Stimulated activated CD8-positive, alpha-beta memory T cell treated with anti-CD3 and anti-CD28 coated beads, Interleukin-7, amount 100 ng/mL, for 4 hours (primary cell): ENCODE measurements around the gene FREM1.

Source experiments
- DNase-seq, 2 donors: peaks; one replicate each; pipeline ENCODE4 v3.0.0-alpha.2; 2020; ENCODE audit warnings: low read depth in 2 of 2

Gene FREM1

GRCh38 chr9:14813336-14814248, 96.6 kb downstream of the FREM1 start:
- DNase-seq: no peak

- no peak for DNase-seq
These were observed 97.4 kb downstream of the FREM1 start for GRCh38 chr9:14812806-14813205.

GRCh38 chr9:14811844-14812243, 98.4 kb downstream of the FREM1 start:
- DNase-seq: no peak

- no peak for DNase-seq
These were observed 103.2 kb downstream of the FREM1 start for GRCh38 chr9:14806941-14807520.

DNA sequence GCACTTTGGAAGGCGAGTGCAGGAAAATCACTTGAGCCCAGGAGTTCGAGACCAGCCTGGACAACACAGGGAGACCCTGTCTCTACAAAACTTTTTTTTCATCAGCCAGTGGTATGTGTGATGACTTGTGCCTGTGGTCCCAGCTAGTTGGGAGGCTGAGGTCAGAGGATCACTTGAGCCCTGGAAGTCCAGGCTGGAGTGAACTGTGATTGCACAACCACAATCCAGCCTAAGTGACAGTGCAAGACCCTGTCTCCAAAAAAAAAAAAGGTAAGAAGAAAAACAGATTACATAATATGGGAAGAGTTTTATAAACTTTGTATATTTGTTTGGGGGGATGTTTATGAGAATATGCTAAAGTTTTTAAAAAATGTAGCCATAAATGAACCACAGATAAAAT, 111.2 kb downstream of the FREM1 start:
- no peak for DNase-seq

- no peak for DNase-seq
These were observed 112.8 kb downstream of the FREM1 start for GRCh38 chr9:14797435-14797834.

DNA sequence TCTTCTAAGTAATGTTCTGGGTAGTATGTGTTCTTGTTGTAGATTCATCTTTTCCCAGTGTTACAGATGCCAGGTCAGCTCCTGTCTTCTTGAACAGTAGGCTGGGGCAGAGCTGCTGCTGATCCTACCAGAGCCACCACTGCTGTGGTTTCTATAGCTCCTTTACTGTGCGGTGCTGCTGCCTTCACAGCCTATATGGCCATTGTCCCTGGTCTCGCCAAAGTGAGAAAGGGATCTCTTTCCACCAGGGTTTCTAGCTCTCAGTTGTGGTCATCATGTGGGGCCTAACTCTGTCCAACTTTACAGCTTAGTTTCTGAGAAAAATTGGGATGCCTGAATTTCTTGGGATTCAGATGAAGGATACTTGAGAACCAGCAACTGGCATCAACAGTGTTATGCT, 116.8 kb downstream of the FREM1 start:
- no peak for DNase-seq

GRCh38 chr9:14790628-14791027, 119.6 kb downstream of the FREM1 start:
- DNase-seq: no peak

GRCh38 chr9:14788846-14789245, 121.4 kb downstream of the FREM1 start:
- no peak for DNase-seq

DNA sequence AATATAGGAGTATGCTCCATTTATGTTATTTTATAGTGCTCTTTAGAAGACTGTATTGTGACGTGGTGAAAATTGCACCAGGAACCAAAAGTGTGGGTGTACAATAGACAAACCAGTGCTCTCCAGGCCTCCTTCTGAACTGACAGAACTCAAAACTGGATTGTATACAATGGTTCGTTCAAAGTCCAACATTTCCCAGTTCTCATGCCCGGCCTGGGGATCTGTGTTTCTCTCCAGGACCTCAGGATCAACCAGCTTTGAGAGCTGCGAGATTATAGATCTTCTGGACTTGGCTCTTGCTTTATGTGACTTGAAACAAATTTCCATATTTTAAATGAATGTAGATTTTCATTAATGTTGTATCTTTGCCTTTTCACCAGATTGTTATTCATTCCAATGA, 126.9 kb downstream of the FREM1 start:
- no peak for DNase-seq

GRCh38 chr9:14782286-14783051, 127.8 kb downstream of the FREM1 start:
- DNase-seq: no peak

DNA sequence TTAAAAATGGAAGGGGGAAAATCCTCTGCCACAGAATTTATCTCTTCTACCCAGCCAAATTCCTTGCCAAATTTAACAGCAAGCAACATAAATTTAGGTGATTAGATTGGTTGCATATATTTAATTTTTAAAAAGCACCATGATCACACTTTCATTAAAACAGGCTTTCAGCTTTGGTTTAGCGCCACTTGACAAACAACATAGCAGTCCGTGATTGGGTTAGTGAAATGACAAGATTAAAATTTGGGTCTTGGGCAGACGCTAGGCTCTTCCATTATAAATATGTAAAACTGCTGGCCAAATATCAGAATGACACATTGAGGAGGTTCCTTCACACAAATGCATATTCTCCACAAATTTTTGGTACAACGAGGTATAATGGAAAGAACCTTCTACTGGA, 129.5 kb downstream of the FREM1 start:
- no peak for DNase-seq

- DNase-seq: no peak
These were observed 130.0 kb downstream of the FREM1 start for GRCh38 chr9:14780251-14780650.

GRCh38 chr9:14779566-14780022, 130.6 kb downstream of the FREM1 start:
- DNase-seq: no peak

DNA sequence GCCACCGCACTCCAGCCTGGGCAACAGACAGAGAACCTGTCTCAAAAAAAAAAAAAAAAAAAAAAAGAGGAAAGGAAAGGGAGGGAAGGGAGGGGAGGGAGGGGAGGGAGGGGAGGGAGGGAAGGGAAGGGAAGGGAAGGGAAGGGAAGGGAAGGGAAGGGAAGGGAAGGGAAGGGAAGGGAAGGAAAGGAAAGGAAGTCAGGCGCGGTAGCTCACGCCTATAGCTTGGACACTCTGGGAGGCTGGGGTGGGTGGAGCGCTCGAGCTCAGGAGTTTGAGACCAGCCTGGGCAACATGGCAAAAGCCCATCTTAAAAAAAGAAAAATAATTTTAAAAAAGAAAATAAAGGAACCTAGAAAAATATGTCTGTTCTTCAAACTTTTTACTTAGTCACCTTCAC, 131.7 kb downstream of the FREM1 start:
- no peak for DNase-seq

- DNase-seq: no peak
These were observed 134.3 kb downstream of the FREM1 start for GRCh38 chr9:14775917-14776316.

DNA sequence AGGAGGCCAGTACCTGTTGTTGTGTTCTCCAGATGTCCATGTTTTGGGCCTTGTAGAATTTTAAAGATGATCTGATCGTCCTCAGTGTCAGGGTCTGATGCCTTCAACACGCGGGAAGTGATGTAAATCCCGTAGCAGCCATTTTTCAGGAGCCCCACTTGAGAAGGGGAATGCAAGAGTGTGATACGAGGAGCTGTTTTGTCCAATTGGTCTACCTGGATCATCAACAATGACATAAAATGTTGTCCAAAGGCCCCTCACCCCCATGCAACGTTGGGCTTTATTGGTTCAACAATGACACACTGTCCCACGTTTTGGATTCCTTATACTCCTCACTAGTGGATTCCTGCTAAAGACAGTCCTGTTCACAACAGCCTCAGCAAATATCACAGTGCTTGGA, 139.6 kb downstream of the FREM1 start:
- no peak for DNase-seq

DNA sequence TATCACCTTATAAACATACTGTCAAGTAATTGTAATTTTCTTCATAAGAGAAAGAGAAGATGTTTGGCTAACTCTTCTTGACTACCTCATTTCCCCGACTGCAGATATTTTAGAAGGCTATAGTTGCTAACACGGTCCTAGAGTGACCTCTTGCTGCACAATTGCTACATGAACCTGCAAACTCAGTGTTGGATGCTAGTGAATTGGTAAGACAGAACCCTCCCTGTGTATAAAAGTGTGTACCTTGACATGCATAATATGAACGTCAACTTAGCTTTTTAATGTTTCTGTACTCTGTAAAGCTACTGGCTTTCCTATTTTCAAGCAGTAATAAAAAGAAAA, 141.0 kb downstream of the FREM1 start:
- no peak for DNase-seq

GRCh38 chr9:14768405-14769229, 141.6 kb downstream of the FREM1 start:
- DNase-seq: no peak

DNA sequence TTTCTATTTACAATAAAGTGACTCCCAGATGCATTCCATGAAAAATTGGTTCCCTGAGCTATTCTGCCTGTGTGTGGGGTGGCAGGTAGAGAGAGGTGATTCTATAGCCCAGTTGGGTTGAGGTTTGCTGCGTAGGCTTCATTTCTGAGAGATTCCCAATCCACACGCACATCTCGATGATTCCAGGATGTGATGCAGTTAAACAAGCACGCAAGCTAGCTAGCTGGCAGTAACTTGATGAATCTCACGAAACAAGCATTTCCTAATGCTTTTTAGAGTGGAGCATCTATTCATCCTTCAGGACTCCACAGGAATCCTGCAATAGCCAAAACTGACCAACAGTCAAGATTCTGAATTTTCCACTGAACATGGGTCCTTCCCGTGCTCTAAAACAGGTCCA, 143.9 kb downstream of the FREM1 start:
- no peak for DNase-seq

- DNase-seq: no peak
These were observed 148.6 kb downstream of the FREM1 start for GRCh38 chr9:14761584-14761983.

GRCh38 chr9:14760060-14760459, 150.2 kb downstream of the FREM1 start:
- no peak for DNase-seq
